Esophagus muscularis mucosa (tissue), 4 donors: ENCODE data around the gene PBX4. TPM values are rescaled to one million over a fixed set of nuclear protein-coding genes. Genes with fewer than 3 reads are reported as not detected.

ENCODE experiments used
- DNase-seq: peaks from one replicate; pipeline ENCODE4 v3.0.0-alpha.2; 2017; ENCODE audit errors: extremely low spot score
- H3K27ac ChIP-seq, 4 donors: fragments of 200-600 bp; sonication (generic); replicated peaks in 1 of 4; 1 replicate in 3 of 4; 2 replicates in 1 of 4; pipeline ENCODE4 v1.5.1; 2016 to 2019; ENCODE audit warnings: mild to moderate bottlenecking in 1 of 4
- H3K27me3 ChIP-seq, 4 donors: fragments of 200-600 bp; sonication (generic); one replicate each; pipeline versions ENCODE4 v1.5.1 to v1.6.0; 2016 to 2019
- H3K36me3 ChIP-seq, 4 donors: fragments of 200-600 bp; sonication (generic); one replicate each; pipeline ENCODE4 v1.5.1; 2016 to 2019
- H3K4me1 ChIP-seq, 4 donors: fragments of 200-600 bp; sonication (generic); one replicate each; pipeline ENCODE4 v1.5.1; 2016 to 2019
- H3K4me3 ChIP-seq, 4 donors: fragments of 200-600 bp; sonication (generic); 1 replicate in 2 of 4; 2 replicates in 2 of 4; pipeline ENCODE4 v1.5.1; 2016 to 2019; ENCODE audit warnings: mild to moderate bottlenecking in 4 of 4, moderate library complexity in 1 of 4
- H3K9me3 ChIP-seq, 4 donors: fragments of 200-600 bp; sonication (generic); 1 replicate in 3 of 4; 2 replicates in 1 of 4; pipeline ENCODE4 v1.5.1; 2016 to 2019
- EP300 ChIP-seq: sonication (generic); formaldehyde crosslinking; IDR thresholded peaks from one replicate; pipeline ENCODE4 v1.6.1; 2017; ENCODE audit warnings: antibody characterized with exemption
- POLR2A ChIP-seq: fragments of 450-650 bp; IDR thresholded peaks from one replicate; pipeline ENCODE4 v1.6.1; 2017; ENCODE audit warnings: antibody characterized with exemption, moderate library complexity, mild to moderate bottlenecking, low read depth
- POLR2AphosphoS5 ChIP-seq, 2 donors: sonication (generic); formaldehyde crosslinking; IDR thresholded peaks; one replicate each; pipeline ENCODE4 v1.6.1; 2017; ENCODE audit warnings: antibody characterized with exemption in 2 of 2
- WGBS: methylation state at CpG from one replicate; pipeline ENCODE4 v1.1.5; 2018; 5-methylcytosine and 5-hydroxymethylcytosine counted together
- intact Hi-C: fragments of 100-400 bp; cut with DNase I; formaldehyde crosslinking; loops from one replicate; pipeline ENCODE4 v1.15.1; 2023
- total RNA-seq, 4 donors: library from RNA; depleted of rRNA; stranded (reverse); fragments of >200 nt; gene quantifications; one replicate each; pipeline versions ENCODE4 v1.1.0 to v1.2.1, GENCODE V29; 2016
- TF ChIP-seq, protein P1 (sequence below), 3 experiments: fragments of 200-600 bp in 2 of 3; fragments of 450-650 bp in 1 of 3; sonication (generic) in 2 of 3; IDR thresholded peaks; one replicate each; pipeline ENCODE4 v1.5.1; 2017 to 2019; ENCODE audit warnings: antibody characterized with exemption in 3 of 3, mild to moderate bottlenecking in 2 of 3, moderate library complexity in 1 of 3

The PBX4 gene
- total RNA-seq, 4 donors from 2014 or later = 0.66 to 3.7 (median 0.98) TPM; not detected in 1

GRCh38 chr19:19558055-19558454 is 60.4 kb downstream of the PBX4 start:
- TF ChIP-seq EP300 (no peak), POLR2A (no peak)
- H3K4me1 ChIP-seq = peaks cover 0 to 3% (median 0%) of the 10 kb centered on the region in 4 donors
- H3K9me3 ChIP-seq = no peaks in the 10 kb centered on the region
- no peak overlapping the region for H3K27ac ChIP-seq
- DNase-seq = no peak
- no peak overlapping the region for H3K4me3 ChIP-seq
- intact Hi-C loops = no loop called here
- no peaks in the 10 kb centered on the region for H3K36me3 ChIP-seq
- peaks cover 0 to 16% (median 0%) of the 10 kb centered on the region in 4 donors for H3K27me3 ChIP-seq
- WGBS = 82% methylated on average over 12 of the region's 15 CpGs

- no peak overlapping the region for H3K27ac ChIP-seq
- no peak overlapping the region for H3K4me3 ChIP-seq
- WGBS = 64% methylated on average over 23 of the region's 34 CpGs
- TF ChIP-seq POLR2AphosphoS5 (IDR thresholded peaks at IDR 0.05) (no peak), POLR2A (no peak), EP300 (no peak)
- TF ChIP-seq, protein P1, sequence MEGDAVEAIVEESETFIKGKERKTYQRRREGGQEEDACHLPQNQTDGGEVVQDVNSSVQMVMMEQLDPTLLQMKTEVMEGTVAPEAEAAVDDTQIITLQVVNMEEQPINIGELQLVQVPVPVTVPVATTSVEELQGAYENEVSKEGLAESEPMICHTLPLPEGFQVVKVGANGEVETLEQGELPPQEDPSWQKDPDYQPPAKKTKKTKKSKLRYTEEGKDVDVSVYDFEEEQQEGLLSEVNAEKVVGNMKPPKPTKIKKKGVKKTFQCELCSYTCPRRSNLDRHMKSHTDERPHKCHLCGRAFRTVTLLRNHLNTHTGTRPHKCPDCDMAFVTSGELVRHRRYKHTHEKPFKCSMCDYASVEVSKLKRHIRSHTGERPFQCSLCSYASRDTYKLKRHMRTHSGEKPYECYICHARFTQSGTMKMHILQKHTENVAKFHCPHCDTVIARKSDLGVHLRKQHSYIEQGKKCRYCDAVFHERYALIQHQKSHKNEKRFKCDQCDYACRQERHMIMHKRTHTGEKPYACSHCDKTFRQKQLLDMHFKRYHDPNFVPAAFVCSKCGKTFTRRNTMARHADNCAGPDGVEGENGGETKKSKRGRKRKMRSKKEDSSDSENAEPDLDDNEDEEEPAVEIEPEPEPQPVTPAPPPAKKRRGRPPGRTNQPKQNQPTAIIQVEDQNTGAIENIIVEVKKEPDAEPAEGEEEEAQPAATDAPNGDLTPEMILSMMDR (IDR thresholded peaks at IDR 0.05) = peak; percentile 56 to 85 (median 59)
- peaks cover 0 to 3% (median 0%) of the 10 kb centered on the region in 4 donors for H3K4me1 ChIP-seq
- DNase-seq = no peak
- no peaks in the 10 kb centered on the region for H3K36me3 ChIP-seq
- peaks cover 0 to 31% (median 0%) of the 10 kb centered on the region in 4 donors for H3K27me3 ChIP-seq
- intact Hi-C loops = no loop called here
- no peaks in the 10 kb centered on the region for H3K9me3 ChIP-seq
Measured at GRCh38 chr19:19554074-19555023, 64.1 kb downstream of the PBX4 start.

- Histone ChIP-seq H3K9me3 (no peaks in the 10 kb centered on the region), H3K4me1 (peaks cover 0 to 3% (median 0%) of the 10 kb centered on the region in 4 donors), H3K27me3 (peaks cover 0 to 38% (median 0%) of the 10 kb centered on the region in 4 donors), H3K4me3 (no peak overlapping the region), H3K27ac (no peak overlapping the region), H3K36me3 (no peaks in the 10 kb centered on the region)
- no peak for DNase-seq
- intact Hi-C loops = no loop called here
- 94% methylated on average over 10 of the region's 10 CpGs for WGBS
- TF ChIP-seq EP300 (no peak), POLR2AphosphoS5 (IDR thresholded peaks at IDR 0.05) (no peak), POLR2A (no peak)
Measured at GRCh38 chr19:19553670-19554069, 64.8 kb downstream of the PBX4 start.

DNA sequence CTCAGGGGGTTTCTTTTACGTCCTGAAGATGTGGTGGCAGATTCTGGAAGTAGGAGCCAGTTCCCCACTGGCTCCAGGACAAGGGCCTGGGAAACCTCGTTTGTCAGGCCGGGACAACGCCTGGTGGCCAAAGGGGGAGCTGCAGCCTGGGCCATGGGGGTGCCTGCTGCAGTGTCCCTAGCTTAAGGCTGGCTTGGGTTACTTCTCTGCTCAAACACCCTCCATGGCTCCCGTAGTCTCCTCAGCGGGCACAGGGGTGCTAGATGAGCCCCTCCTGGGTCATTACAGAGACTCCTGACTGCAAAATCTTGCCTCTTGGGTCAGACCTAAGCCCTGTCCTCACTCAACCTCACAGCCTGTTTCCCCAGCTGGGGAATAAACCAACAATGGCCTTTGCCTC is 65.7 kb downstream of the PBX4 start:
- Histone ChIP-seq H3K9me3 (no peaks in the 10 kb centered on the region), H3K27me3 (peaks cover 0 to 46% (median 0%) of the 10 kb centered on the region in 4 donors), H3K36me3 (no peaks in the 10 kb centered on the region), H3K4me3 (no peak overlapping the region), H3K4me1 (peaks cover 0 to 6% (median 2%) of the 10 kb centered on the region in 4 donors), H3K27ac (no peak overlapping the region)
- TF ChIP-seq POLR2AphosphoS5 (IDR thresholded peaks at IDR 0.05) = no peak
- TF ChIP-seq POLR2A = no peak
- TF ChIP-seq, protein P1 (IDR thresholded peaks at IDR 0.05) = peak in 2 of 3 experiments; percentile 13 to 49
- no peak for TF ChIP-seq EP300
- 60% methylated on average over 4 of the region's 6 CpGs for WGBS
- no peak for DNase-seq
- intact Hi-C loops = no loop called here

DNA sequence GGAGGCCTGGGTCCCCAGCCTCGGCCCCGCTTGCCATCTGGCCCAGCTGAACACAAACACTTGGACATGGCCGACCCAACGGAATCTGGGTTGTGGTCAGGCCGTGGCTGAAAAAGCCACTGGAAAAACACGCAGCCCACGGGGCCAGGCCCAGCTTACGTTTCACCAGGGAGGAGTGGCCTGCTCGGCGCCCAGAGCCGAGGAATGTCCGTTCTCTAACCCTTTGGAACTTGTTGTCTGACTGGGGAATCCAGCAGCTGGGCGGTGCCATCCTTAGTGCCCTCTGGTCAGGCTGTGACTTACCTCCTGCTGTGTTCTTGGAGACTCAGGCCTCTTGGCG is 66.7 kb downstream of the PBX4 start:
- TF ChIP-seq POLR2AphosphoS5 (IDR thresholded peaks at IDR 0.05) = no peak
- TF ChIP-seq EP300 = no peak
- TF ChIP-seq POLR2A = no peak
- TF ChIP-seq, protein P1 (IDR thresholded peaks at IDR 0.05) = no peak
- Histone ChIP-seq H3K9me3 (no peaks in the 10 kb centered on the region), H3K27me3 (peaks cover 0 to 56% (median 0%) of the 10 kb centered on the region in 4 donors), H3K4me1 (peaks cover 0 to 13% (median 2%) of the 10 kb centered on the region in 4 donors), H3K4me3 (no peak overlapping the region), H3K27ac (no peak overlapping the region), H3K36me3 (no peaks in the 10 kb centered on the region)
- DNase-seq = no peak
- intact Hi-C loops = no loop called here
- 69% methylated on average over 8 of the region's 14 CpGs for WGBS
